PC-9 (cell line): ENCODE results near the gene FAT1.

ENCODE experiments used
- CTCF ChIP-seq: fragments of 200-600 bp; sonication (generic); conservative IDR thresholded peaks from 2 replicates; pipeline ENCODE4 v1.6.1; 2017; ENCODE audit warnings: mixed run types, antibody characterized with exemption, mild to moderate bottlenecking, moderate library complexity
- EZH2 ChIP-seq: fragments of 200-600 bp; sonication (generic); IDR thresholded peaks from 2 replicates; pipeline ENCODE4 v1.8.0; 2017; ENCODE audit warnings: antibody characterized with exemption, low read depth

- TF ChIP-seq CTCF (no peak), EZH2 (no peak)
Observed at GRCh38 chr4:186698028-186698427, 25.6 kb downstream of the FAT1 start.
